Measurements from ENCODE around the gene FAM171A1.

- TF ChIP-seq POLR2A (IDR thresholded peaks at IDR 0.05; ENCODE audit: low read length) (no peak), GATA1 (IDR thresholded peaks at IDR 0.05; ENCODE audit: low read depth, low read length) (no peak)
Observed at GRCh38 chr10:15344876-15345285, 26.2 kb downstream of the FAM171A1 start.

Data from erythroblast (primary cell).